ENCODE data around the gene PXMP4.
A peak's percentile ranks its signal among the peaks of the same experiment; 100 is the strongest.

PXMP4 gene

DNA sequence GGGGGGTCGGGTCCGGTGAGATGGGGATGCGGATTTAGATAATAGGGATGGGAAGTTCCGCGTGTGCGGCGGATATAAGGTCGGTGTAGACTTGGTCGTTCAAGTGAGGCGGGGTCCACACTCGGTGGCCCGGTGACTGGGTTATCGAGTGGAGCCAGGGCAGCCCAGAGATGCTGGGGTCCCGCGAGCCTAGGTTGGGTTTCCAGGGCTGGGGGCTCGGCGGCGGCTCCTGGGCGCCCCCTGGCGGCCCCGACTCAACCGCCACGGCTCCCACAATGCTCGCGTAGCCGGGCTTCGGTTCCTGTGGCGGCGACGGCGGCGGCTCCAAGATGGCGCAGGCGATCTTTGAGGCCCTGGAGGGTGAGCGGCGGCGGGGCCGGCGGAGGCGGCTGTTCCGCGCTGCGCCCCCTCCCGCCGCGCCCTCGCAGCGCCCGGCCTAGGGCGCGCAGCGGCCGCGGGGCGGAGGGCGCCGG, 11.6 kb upstream of the PXMP4 start, which contains the start of gene ZNF341:
Gene ZNF341 (plus strand): TSS at position 304 of the 473 bp plus-strand sequence. CDS start 26 bp downstream, at position 330.
- DNase-seq (ENCODE audit: low spot score), result peak; percentile 85

DNA sequence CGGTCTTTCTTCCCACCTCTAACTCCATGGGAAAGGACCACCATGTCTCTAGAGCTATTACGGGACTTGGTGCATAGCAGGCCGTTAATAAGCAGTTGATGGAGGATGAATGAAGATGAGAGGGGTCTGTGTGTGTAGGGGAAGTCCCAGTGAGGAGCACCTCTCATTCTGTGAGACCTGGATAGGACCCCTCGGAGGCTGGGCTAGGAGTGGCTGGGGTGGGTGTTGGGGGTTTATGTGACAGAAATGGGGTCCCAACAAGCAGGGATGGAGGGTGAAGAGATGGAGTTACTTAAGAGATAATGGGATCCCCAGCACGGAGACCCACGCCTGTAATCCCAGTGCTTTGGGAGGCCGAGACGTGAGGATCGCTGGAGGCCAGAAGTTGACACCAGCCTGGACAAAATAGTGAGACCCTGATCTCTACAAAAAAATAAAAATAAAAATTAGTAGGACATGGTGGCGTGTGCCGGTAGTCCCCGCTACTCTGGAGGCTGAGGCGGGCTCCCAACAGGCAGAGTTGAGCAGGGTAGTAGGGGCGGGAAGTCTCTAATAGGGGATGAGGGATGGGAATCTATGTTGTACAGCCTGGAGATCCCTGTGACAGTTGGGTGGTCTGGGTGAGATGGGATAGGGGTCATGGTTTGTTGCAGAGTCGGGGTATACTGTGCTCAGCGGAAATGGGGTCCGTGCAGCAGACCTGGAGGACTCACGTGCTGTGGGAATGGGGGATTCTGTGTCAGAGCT, 11.0 kb upstream of the PXMP4 start:
- no peak for DNase-seq (ENCODE audit: low spot score)

DNA sequence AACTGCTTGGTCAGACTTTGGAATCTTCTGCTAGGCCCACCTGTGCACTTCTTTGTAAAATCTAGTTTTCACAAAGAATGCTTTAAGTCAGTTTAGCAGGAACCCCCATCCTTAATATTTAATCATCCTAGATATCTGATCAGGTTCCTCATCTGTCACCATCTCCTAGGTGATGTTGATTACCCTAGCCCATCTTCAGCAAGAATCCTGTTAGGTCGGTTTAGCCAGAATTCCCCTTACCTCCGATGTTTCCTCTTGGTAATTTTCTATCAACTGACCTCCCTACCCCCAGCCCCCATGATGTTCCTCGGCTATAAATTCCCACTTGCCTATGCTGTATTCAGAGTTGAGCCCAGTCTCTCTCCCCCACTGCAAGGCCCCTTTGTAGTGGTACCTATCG, 9.0 kb upstream of the PXMP4 start:
- DNase-seq (ENCODE audit: low spot score), result no peak

DNA sequence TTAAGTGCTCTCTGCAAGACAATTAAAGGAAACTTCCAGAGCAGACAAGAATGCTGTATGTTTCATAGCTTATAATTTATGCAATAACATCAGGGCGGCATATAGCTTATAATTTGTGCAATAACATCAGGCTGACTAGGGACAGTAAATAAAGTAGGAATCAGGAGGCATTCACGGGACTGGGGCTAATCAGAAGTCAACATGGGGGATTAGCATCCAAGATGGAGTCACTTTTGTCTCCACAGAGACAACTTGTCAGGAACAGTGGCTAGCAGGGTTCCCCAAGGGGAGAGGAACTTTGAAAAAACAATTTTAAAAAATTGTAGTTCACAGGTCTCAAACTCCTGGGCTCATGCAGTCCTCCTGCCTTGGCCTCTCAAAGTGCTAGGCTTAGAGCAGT, 8.4 kb upstream of the PXMP4 start:
- no peak for DNase-seq (ENCODE audit: low spot score)

- DNase-seq (ENCODE audit: low spot score), result no peak
Measured at GRCh38 chr20:33727806-33728205, 7.7 kb upstream of the PXMP4 start.

DNA sequence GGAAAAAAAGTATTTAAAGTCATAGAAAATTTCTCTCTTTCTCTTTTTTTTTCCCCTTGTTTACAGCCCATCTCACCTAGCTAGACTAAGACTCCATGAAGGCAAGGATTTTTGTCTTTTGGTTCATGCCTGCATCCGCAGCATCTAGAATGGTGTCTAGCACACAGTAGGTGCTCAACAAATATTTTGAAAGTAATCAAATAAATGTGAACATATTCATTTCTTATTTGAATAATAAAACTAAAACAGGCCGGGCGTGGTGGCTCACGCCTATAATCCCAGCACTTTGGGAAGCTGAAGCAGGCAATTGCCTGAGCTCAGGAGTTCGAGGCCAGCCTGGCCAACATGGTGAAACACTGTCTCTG, 7.0 kb upstream of the PXMP4 start:
- DNase-seq (ENCODE audit: low spot score), result no peak

DNA sequence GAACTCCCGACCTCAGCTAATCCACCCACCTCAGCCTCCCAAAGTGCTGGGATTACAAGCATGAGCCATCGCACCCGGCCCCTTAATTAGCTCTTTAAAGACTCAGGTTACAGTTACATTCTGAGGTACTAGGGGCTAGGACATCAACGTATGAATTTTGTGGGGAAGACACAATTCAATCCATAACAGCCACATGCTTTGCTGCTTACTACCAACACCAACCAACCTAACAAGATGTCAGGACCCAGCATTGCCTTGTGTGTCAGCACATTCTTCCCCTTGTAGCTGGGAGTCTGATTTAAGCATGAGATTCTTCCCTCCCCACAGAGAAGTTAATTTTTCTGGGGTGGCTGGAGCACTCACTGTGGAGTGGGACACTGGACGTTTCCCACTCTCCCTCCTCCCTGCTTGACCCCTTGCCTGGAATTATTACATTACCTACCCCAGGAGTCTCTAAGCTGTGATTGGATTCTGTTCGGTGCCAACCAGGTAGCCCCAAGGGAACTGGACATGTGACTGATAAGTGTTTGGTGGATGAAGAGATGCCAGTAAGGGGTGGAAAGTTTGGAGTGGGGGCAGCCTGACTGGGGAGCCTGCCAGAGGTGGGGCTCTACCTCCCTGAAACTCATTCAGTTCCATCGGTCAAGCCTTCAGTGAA, 5.6 kb upstream of the PXMP4 start:
- no peak for DNase-seq (ENCODE audit: low spot score)

- no peak for DNase-seq (ENCODE audit: low spot score)
Measured at GRCh38 chr20:33724439-33725094, 4.5 kb upstream of the PXMP4 start.

DNA sequence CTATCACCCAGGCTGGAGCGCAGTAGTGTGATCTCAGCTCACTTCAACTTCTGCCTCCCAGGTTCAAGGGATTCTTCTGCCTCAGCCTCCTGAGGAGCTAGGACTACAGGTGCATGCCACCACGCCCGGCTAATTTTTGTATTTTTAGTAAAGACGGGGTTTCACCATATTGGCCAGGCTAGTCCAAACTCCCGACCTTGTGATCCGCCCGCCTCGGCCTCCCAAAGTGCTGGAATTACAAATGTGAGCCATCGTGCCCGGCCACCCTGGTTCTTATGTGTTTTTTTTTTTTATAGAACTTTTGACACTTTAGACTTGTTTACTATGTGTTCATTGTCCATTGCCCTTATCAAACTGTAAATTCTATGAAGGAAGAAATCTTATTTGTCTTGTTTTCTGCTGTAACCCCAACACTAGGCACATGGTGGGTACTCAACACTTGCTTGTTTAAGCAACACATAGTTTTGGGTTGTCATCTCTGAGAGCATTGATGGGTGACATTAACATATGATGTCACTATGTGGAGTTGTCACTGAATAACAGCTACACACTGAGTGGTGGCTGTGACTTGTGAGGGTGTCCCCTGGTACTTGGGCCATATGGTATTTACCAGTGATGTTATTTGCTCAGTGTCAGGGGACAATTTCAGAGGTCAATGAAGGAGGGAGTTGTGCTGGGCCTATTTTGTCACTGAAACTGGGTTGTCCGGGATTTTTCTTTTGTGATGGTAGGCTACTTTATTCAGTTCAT, 1.5 kb upstream of the PXMP4 start:
- no peak for DNase-seq (ENCODE audit: low spot score)

GRCh38 chr20:33719277-33719988, 677 bp downstream of the PXMP4 start:
- no peak for DNase-seq (ENCODE audit: low spot score)

- no peak for DNase-seq (ENCODE audit: low spot score)
Measured at GRCh38 chr20:33716498-33716897, 3.6 kb downstream of the PXMP4 start.

DNA sequence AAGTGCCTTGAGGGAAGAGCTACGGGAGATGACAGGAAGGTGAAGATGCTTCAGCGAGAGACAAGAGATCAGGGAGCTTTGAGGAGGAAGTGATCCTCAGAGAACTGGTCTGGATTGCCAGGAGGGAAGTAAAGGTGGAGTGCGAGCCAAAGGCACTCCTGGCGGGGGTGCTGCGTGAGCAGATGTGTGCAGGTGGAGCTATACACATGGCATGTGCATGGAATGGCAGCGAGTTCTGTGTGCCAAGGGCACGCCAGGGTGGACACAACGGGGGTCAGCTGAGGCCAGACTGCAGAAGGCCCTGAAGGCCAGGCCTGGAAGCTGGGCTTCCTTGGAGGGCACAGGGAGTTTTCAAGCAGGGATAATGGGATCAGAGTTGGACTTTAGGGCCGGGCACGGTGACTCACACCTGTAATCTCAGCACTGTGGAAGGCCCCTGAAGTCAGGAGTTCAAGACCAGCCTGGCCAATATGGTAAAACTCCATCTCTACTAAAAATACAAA, 6.2 kb downstream of the PXMP4 start:
- no peak for DNase-seq (ENCODE audit: low spot score)

GRCh38 chr20:33711446-33711738, 8.7 kb downstream of the PXMP4 start:
- no peak for DNase-seq (ENCODE audit: low spot score)

GRCh38 chr20:33710681-33711445, 9.2 kb downstream of the PXMP4 start:
- no peak for DNase-seq (ENCODE audit: low spot score)

- no peak for DNase-seq (ENCODE audit: low spot score)
Measured at GRCh38 chr20:33709905-33710541, 10.1 kb downstream of the PXMP4 start.

DNA sequence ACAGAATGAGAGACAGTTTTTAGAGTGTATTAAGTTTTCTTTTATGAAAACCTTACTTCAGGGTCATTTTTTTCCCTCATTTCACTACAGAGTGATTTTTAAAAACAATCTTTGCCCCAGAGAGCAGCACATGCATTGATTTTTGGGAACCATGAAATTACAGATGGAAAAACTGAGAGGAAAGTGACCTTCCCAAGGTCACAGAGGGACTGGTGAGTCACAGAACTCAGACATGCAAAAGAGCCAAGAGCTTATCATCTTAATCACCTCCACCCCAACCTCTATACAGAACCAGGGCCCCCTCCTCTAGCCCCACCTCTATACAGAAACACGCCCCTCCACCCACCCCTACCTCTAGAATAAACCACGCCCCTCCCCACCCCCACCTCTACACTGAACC, 10.7 kb downstream of the PXMP4 start:
- DNase-seq (ENCODE audit: low spot score), result no peak

GRCh38 chr20:33707668-33708067, 12.4 kb downstream of the PXMP4 start:
- DNase-seq (ENCODE audit: low spot score), result no peak

- no peak for DNase-seq (ENCODE audit: low spot score)
Measured at GRCh38 chr20:33704197-33704924, 15.7 kb downstream of the PXMP4 start.

DNA sequence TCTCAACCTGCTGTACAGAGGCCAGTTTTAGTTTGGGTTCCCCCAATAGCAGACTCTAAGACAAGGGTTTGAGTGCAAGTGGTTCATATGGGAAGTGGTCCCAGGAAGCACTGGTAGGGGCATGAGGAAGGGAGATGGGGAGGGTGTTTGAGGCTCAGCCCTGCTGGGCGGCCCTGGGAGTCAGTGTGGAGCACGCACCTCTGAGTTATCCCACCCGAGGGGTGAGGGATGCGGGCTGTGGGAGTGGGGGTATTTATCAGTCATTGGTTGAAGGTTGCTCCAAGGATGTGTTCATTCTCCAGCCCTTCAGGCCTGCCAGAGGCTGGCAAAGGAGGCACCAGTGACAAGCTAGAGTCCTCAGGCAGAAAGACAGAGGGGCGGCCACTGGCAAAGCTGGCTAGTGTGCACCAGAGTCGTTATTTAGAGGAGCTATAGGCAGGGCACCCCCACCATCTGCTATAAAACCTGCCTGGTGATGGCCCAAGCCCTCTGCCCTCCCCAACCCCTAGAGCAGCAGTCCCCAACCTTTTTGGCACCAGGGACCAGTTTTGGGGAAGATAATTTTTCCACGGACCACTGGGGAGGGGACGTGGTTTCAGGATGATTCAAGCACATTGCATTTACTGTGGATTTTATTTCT, 16.5 kb downstream of the PXMP4 start:
- DNase-seq (ENCODE audit: low spot score), result no peak

Measured in LoVo (cell line).